AG04450 (cell line): Measurements from ENCODE around the gene ZNHIT2. TPM values are rescaled to one million over a fixed set of nuclear protein-coding genes. Genes with fewer than 3 reads are reported as not detected.

Experiments
- CTCF ChIA-PET: fragments of 300-600, 350-600 bp; formaldehyde crosslinking; extraction: SDS; loops from one replicate; lab custom pipeline; 2022; ENCODE audit warnings: antibody characterized with exemption, inconsistent platforms; lab: Charles Lee
- POLR2A ChIA-PET: fragments of 350-600 bp; formaldehyde crosslinking; extraction: SDS; loops from one replicate; lab custom pipeline; 2021; ENCODE audit warnings: antibody characterized with exemption, inconsistent platforms; lab: Yijun Ruan, JAX
- DNase-seq: peaks from one replicate; pipeline ENCODE4 v3.0.0-alpha.2; 2011; ENCODE audit warnings: low read depth, low spot score
- H3K27ac ChIP-seq: one replicate; pipeline ENCODE4 v1.5.1; 2012; ENCODE audit warnings: low read depth, low read length, control low read depth
- H3K27me3 ChIP-seq: one replicate; pipeline ENCODE4 v1.6.0; 2012; ENCODE audit warnings: low read length; ENCODE audit not compliant: control insufficient read depth, insufficient read depth
- H3K4me3 ChIP-seq: 2 replicates; pipeline ENCODE4 v1.5.1; 2011; ENCODE audit warnings: mild to moderate bottlenecking, low read depth, low read length, control low read depth
- H3K9me3 ChIP-seq: 2 replicates; pipeline ENCODE4 v1.5.1; 2012; ENCODE audit warnings: low read length; ENCODE audit not compliant: control insufficient read depth, insufficient read depth
- polyA plus RNA-seq: library from polyadenylated mRNA; depleted of rRNA; stranded (reverse); fragments of >200 nt; gene quantifications from 2 replicates; pipeline ENCODE4 v1.2.3, GENCODE V29; 2011
- TF ChIP-seq, protein P1 (sequence below): IDR thresholded peaks from 2 replicates; pipeline ENCODE4 v1.5.1; 2011; ENCODE audit warnings: low read depth, low read length, control low read depth, inconsistent platforms

The ZNHIT2 gene
- polyA plus RNA-seq, 1 experiment = 3.1 TPM

GRCh38 chr11:65115361-65116082 lies 2.0 kb downstream of the ZNHIT2 start:
- H3K9me3 ChIP-seq = peaks cover 3% of the 10 kb centered on the region; the same call in 1 of the 2 replicates
- TF ChIP-seq, protein P1, sequence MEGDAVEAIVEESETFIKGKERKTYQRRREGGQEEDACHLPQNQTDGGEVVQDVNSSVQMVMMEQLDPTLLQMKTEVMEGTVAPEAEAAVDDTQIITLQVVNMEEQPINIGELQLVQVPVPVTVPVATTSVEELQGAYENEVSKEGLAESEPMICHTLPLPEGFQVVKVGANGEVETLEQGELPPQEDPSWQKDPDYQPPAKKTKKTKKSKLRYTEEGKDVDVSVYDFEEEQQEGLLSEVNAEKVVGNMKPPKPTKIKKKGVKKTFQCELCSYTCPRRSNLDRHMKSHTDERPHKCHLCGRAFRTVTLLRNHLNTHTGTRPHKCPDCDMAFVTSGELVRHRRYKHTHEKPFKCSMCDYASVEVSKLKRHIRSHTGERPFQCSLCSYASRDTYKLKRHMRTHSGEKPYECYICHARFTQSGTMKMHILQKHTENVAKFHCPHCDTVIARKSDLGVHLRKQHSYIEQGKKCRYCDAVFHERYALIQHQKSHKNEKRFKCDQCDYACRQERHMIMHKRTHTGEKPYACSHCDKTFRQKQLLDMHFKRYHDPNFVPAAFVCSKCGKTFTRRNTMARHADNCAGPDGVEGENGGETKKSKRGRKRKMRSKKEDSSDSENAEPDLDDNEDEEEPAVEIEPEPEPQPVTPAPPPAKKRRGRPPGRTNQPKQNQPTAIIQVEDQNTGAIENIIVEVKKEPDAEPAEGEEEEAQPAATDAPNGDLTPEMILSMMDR = no peak
- H3K4me3 ChIP-seq = no peak overlapping the region
- H3K27me3 ChIP-seq = no peaks in the 10 kb centered on the region
- DNase-seq = no peak
- POLR2A ChIA-PET = interaction anchor here (0.7 kb wide), 1 partner anchor 272 kb away, joined by 6 read pairs; no protein-coding TSS in a partner anchor
- no peak overlapping the region for H3K27ac ChIP-seq
- CTCF ChIA-PET = no interaction called here

GRCh38 chr11:65114538-65115171 lies 2.8 kb downstream of the ZNHIT2 start:
- H3K27me3 ChIP-seq = no peaks in the 10 kb centered on the region
- H3K27ac ChIP-seq = no peak overlapping the region
- TF ChIP-seq, protein P1 = no peak
- ChIA-PET POLR2A (interaction anchor here (1.2 kb wide), 1 partner anchor 8 kb away, joined by 3 read pairs; the partner anchor contains the start of gene MRPL49), CTCF (interaction anchor here (1.0 kb wide), 1 partner anchor 238 kb away, joined by 3 read pairs; no protein-coding TSS in a partner anchor)
- no peak for DNase-seq
- no peak overlapping the region for H3K4me3 ChIP-seq
- peaks cover 3% of the 10 kb centered on the region; the same call in 1 of the 2 replicates for H3K9me3 ChIP-seq

- no peak overlapping the region for H3K27ac ChIP-seq
- H3K9me3 ChIP-seq = peaks cover 3% of the 10 kb centered on the region; the same call in 1 of the 2 replicates
- H3K4me3 ChIP-seq = no peak overlapping the region
- H3K27me3 ChIP-seq = no peaks in the 10 kb centered on the region
- ChIA-PET POLR2A (interaction anchor here (1.2 kb wide), 1 partner anchor 9 kb away, joined by 3 read pairs; the partner anchor contains the start of gene MRPL49), CTCF (interaction anchor here (1.0 to 1.3 kb wide), 3 partner anchors 16 to 239 kb away, joined by 3 to 5 read pairs (median 4); no protein-coding TSS in a partner anchor)
- DNase-seq = no peak
- TF ChIP-seq, protein P1 = no peak
These were observed 3.7 kb downstream of the ZNHIT2 start for GRCh38 chr11:65113839-65114238.

DNA sequence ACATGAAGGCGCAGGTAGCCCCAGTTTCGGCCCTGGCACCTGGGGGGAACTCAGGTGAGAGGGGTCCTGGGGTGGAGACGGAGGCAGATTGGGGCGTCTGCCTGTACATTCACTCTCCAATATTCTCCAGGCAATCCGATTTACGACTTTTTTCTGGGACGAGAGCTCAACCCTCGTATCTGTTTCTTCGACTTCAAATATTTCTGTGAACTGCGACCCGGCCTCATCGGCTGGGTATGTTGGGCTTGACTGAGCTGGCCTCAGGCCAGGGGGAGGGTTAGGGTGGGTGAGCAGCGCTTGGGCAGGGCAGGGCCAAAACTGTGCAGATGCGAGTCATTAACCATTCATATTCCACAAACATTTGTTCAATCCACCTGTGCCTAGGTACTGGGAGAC lies 4.1 kb downstream of the ZNHIT2 start:
- H3K4me3 ChIP-seq = peak overlapping the region; percentile 62
- POLR2A ChIA-PET = interaction anchor here (1.2 kb wide), 1 partner anchor 9 kb away, joined by 3 read pairs; the partner anchor contains the start of gene MRPL49
- CTCF ChIA-PET = interaction anchor here (1.0 to 1.3 kb wide), 5 partner anchors 9 to 28 kb away, joined by 4 to 6 read pairs (median 4); partner anchors contain the start of genes FAU and MRPL49
- no peak overlapping the region for H3K27ac ChIP-seq
- H3K9me3 ChIP-seq = peaks cover 3% of the 10 kb centered on the region; the same call in 1 of the 2 replicates
- TF ChIP-seq, protein P1 = no peak
- DNase-seq = no peak
- no peaks in the 10 kb centered on the region for H3K27me3 ChIP-seq
